AG09309 (cell line): ENCODE measurements around the gene VSIR.

Source experiments
- DNase-seq: peaks from one replicate; pipeline ENCODE4 v3.0.0-alpha.2; 2010; ENCODE audit warnings: low read depth
- H3K4me3 ChIP-seq: 2 replicates; pipeline ENCODE4 v1.5.1; 2011; ENCODE audit warnings: mild to moderate bottlenecking, low read depth, low read length, moderate library complexity; ENCODE audit not compliant: control insufficient read depth
- CTCF ChIP-seq: IDR thresholded peaks from 2 replicates; pipeline ENCODE4 v1.5.1; 2011; ENCODE audit warnings: mild to moderate bottlenecking, low read depth, low read length, inconsistent platforms; ENCODE audit not compliant: insufficient read depth, control insufficient read depth; ENCODE audit errors: missing control alignments

The VSIR gene

GRCh38 chr10:71742301-71743088 lies 30.8 kb downstream of the VSIR start:
- H3K4me3 ChIP-seq, result no peak overlapping the region
- no peak for TF ChIP-seq CTCF
- no peak for DNase-seq

GRCh38 chr10:71741671-71742070 lies 31.6 kb downstream of the VSIR start:
- DNase-seq, result no peak
- no peak for TF ChIP-seq CTCF
- no peak overlapping the region for H3K4me3 ChIP-seq

GRCh38 chr10:71741029-71741428 lies 32.3 kb downstream of the VSIR start:
- DNase-seq, result no peak
- TF ChIP-seq CTCF, result no peak
- no peak overlapping the region for H3K4me3 ChIP-seq

GRCh38 chr10:71740069-71740653 lies 33.2 kb downstream of the VSIR start:
- DNase-seq, result no peak
- H3K4me3 ChIP-seq, result no peak overlapping the region
- TF ChIP-seq CTCF, result no peak

- H3K4me3 ChIP-seq, result no peak overlapping the region
- TF ChIP-seq CTCF, result no peak
- DNase-seq, result no peak
Measured at GRCh38 chr10:71739358-71739900, 33.9 kb downstream of the VSIR start.

- H3K4me3 ChIP-seq, result no peak overlapping the region
- TF ChIP-seq CTCF, result no peak
- DNase-seq, result peak; percentile 78
Measured at GRCh38 chr10:71737834-71738197, 35.5 kb downstream of the VSIR start.
